GM12878 (cell line): ENCODE measurements around the gene SNRPA1. TPM values are rescaled to one million over a fixed set of nuclear protein-coding genes. Genes with fewer than 3 reads are reported as not detected.

Experiments used
- ATAC-seq: fragments of 200-7000 bp; cut with Tn5 transposase; 3 replicates; pipeline ENCODE4 v1.9.1; 2020; ENCODE audit warnings: mild to moderate bottlenecking, moderate library complexity
- BruUV-seq: library from RNA; stranded (reverse); fragments of 400-500 nt; replicated peaks from 2 replicates; lab custom pipeline; 2021; lab: Mats Ljungman, UMichigan
- CTCF ChIA-PET: fragments of 300-600 bp; sonication (Branson Sonifier 250); formaldehyde crosslinking; extraction: SDS; loops from one replicate; lab custom pipeline; 2021; ENCODE audit warnings: inconsistent platforms; lab: Yijun Ruan, JAX
- POLR2A ChIA-PET: fragments of 350-600 bp; formaldehyde crosslinking; extraction: SDS; loops from one replicate; lab custom pipeline; 2021; ENCODE audit warnings: inconsistent platforms; lab: Charles Lee
- RAD21 ChIA-PET: fragments of 300-600 bp; sonication (Branson Sonifier 250); formaldehyde crosslinking; loops from one replicate; lab custom pipeline; 2023; ENCODE audit warnings: antibody characterized with exemption; ENCODE audit not compliant: unreplicated experiment; lab: Charles Lee
- SMC1A ChIA-PET: fragments of 300-600 bp; sonication (Branson Sonifier 250); formaldehyde crosslinking; loops from one replicate; lab custom pipeline; 2023; ENCODE audit not compliant: unreplicated experiment, uncharacterized antibody; lab: Charles Lee
- DNase-seq: peaks from one replicate; pipeline ENCODE4 v3.0.0-alpha.2; 2011; ENCODE audit warnings: low read depth, low spot score
- FAIRE-seq: peaks from 3 replicates; lab custom pipeline; 2011; peaks lifted over from hg19 to GRCh38; lab: Jason Lieb, UNC
- H2AFZ ChIP-seq: 2 replicates; pipeline ENCODE4 v1.6.0; 2011; ENCODE audit warnings: low read depth, low read length, control low read depth; ENCODE audit not compliant: control insufficient read depth
- H3K27ac ChIP-seq: 2 replicates; pipeline ENCODE4 v1.5.1; 2011; ENCODE audit warnings: control low read depth; ENCODE audit not compliant: control insufficient read depth, insufficient read depth
- H3K27me3 ChIP-seq, 2 experiments: replicated peaks in 1 of 2; 2 replicates each; pipeline versions ENCODE4 v1.6.0 to v1.6.1; 2011; ENCODE audit warnings: low read length in 1 of 2; ENCODE audit not compliant: control insufficient read depth in 2 of 2, insufficient read depth in 2 of 2
- H3K36me3 ChIP-seq, 2 experiments: 2 replicates each; pipeline ENCODE4 v1.5.1; 2011; ENCODE audit warnings: low read length in 1 of 2; ENCODE audit not compliant: control insufficient read depth in 2 of 2, insufficient read depth in 2 of 2
- H3K4me1 ChIP-seq: 2 replicates; pipeline ENCODE4 v1.6.1; 2011; ENCODE audit warnings: mild to moderate bottlenecking, low read length, moderate library complexity, mixed read lengths; ENCODE audit not compliant: control insufficient read depth, insufficient read depth
- H3K4me2 ChIP-seq: 2 replicates; pipeline ENCODE4 v1.6.0; 2011; ENCODE audit warnings: control low read depth; ENCODE audit not compliant: control insufficient read depth, insufficient read depth
- H3K4me3 ChIP-seq: fragments of 200-600 bp; sonication (generic); 2 replicates; pipeline ENCODE4 v1.5.1; 2016
- H3K79me2 ChIP-seq: 2 replicates; pipeline ENCODE4 v1.6.0; 2011; ENCODE audit warnings: low read length; ENCODE audit not compliant: control insufficient read depth, insufficient read depth
- H3K9ac ChIP-seq: 2 replicates; pipeline ENCODE4 v1.8.0; 2011; ENCODE audit warnings: low read length, control low read depth, mixed read lengths; ENCODE audit not compliant: control insufficient read depth, insufficient read depth
- H3K9me3 ChIP-seq: replicated peaks from 3 replicates; pipeline ENCODE4 v1.5.1; 2011; ENCODE audit warnings: mild to moderate bottlenecking, low read length; ENCODE audit not compliant: control insufficient read depth, insufficient read depth
- H4K20me1 ChIP-seq: 2 replicates; pipeline ENCODE4 v1.6.0; 2011; ENCODE audit not compliant: control insufficient read depth, insufficient read depth
- ATF3 ChIP-seq: IDR thresholded peaks from 2 replicates; pipeline ENCODE4 v1.6.1; 2011; ENCODE audit warnings: low read depth, mild to moderate bottlenecking, low read length, moderate library complexity, borderline replicate concordance; ENCODE audit errors: extremely low read depth
- ATF7 ChIP-seq: fragments of 450-650 bp; IDR thresholded peaks from 2 replicates; pipeline ENCODE4 v1.6.1; 2016; ENCODE audit warnings: low read depth, mild to moderate bottlenecking
- IKZF2 ChIP-seq, 2 experiments: fragments of 450-650 bp; IDR thresholded peaks; 2 replicates each; pipeline ENCODE4 v1.6.1; 2017; ENCODE audit warnings: mild to moderate bottlenecking in 2 of 2, moderate library complexity in 2 of 2
- IRF4 ChIP-seq: IDR thresholded peaks from 2 replicates; pipeline ENCODE4 v1.6.1; 2011; ENCODE audit warnings: low read depth, low read length
- JUND ChIP-seq: IDR thresholded peaks from 2 replicates; pipeline ENCODE4 v1.6.1; 2012; ENCODE audit warnings: low read depth, mild to moderate bottlenecking, low read length, improper control_type of control experiment, moderate library complexity
- MAX ChIP-seq: IDR thresholded peaks from 2 replicates; pipeline ENCODE4 v1.6.1; 2012; ENCODE audit warnings: low read depth, low read length, improper control_type of control experiment
- MTA3 ChIP-seq: IDR thresholded peaks from 2 replicates; pipeline ENCODE4 v1.6.1; 2012; ENCODE audit warnings: low read length, inconsistent platforms, borderline replicate concordance
- NR2C2 ChIP-seq: IDR thresholded peaks from 2 replicates; pipeline ENCODE4 v1.6.1; 2011; ENCODE audit warnings: borderline replicate concordance, low read depth; ENCODE audit not compliant: control insufficient read depth, insufficient read length
- SIN3A ChIP-seq: IDR thresholded peaks from 2 replicates; pipeline ENCODE4 v1.6.1; 2012; ENCODE audit warnings: low read depth, low read length, improper control_type of control experiment
- SPI1 ChIP-seq: IDR thresholded peaks from 2 replicates; pipeline ENCODE4 v1.6.1; 2011; ENCODE audit warnings: low read depth, mild to moderate bottlenecking, low read length, moderate library complexity, borderline replicate concordance; ENCODE audit not compliant: insufficient read depth
- SRF ChIP-seq, 2 experiments: IDR thresholded peaks; 2 replicates each; pipeline ENCODE4 v1.6.1; 2011; ENCODE audit warnings: low read depth in 2 of 2, low read length in 2 of 2, mild to moderate bottlenecking in 1 of 2, moderate library complexity in 1 of 2
- TBL1XR1 ChIP-seq: IDR thresholded peaks from 2 replicates; pipeline ENCODE4 v1.6.1; 2012; ENCODE audit warnings: low read depth, low read length, improper control_type of control experiment
- WGBS: methylation state at CpG from one replicate; pipeline ENCODE4 v1.1.6; 2016; ENCODE audit warnings: low lambda C conversion rate; ENCODE audit not compliant: insufficient replicate concordance, insufficient coverage; ENCODE audit errors: missing lambda C conversion rate; 5-methylcytosine and 5-hydroxymethylcytosine counted together
- in situ Hi-C: fragments of 300-500 bp; cut with MboI; formaldehyde crosslinking; loops from 9 replicates; pipeline ENCODE4 v1.14.3; 2018; ENCODE audit warnings: mixed read lengths
- intact Hi-C: fragments of 100-400 bp; cut with micrococcal nuclease; formaldehyde crosslinking; loops from one replicate; pipeline ENCODE4 v1.14.2; 2022; ENCODE audit not compliant: unreplicated experiment
- polyA plus RNA-seq, 11 experiments: library from polyadenylated mRNA; depleted of rRNA in 4 of 11; unstranded in 6 of 11; stranded (reverse) in 5 of 11; fragments of >200 nt; fragmentation: Nextera tagmentation in 4 of 11; fragmentation: Illumina TruSeq in 1 of 11; extraction: Ambion mirVana in 4 of 11; extraction: Trizol in 1 of 11; gene quantifications; 1 replicate in 1 of 11; 2 replicates in 10 of 11; pipeline versions ENCODE4 v1.2.1 to v1.2.3, GENCODE V29; 2011 to 2016; ENCODE audit warnings: inconsistent platforms in 2 of 11, missing spikeins in 2 of 11, low read depth in 1 of 11
- total RNA-seq, 4 experiments: library from RNA; depleted of rRNA in 3 of 4; stranded (reverse); fragments of >200 nt in 3 of 4; fragmentation: Illumina TruSeq in 1 of 4; extraction: Trizol in 1 of 4; gene quantifications; 2 replicates each; pipeline versions ENCODE4 v1.2.1 to v1.2.3, GENCODE V29; 2013 to 2021

SNRPA1 gene
- total and polyA plus RNA-seq, 10 of the 15 experiments (the other 5 are each of a cell fraction or from before 2014, with no cell fraction given): 59.9 to 267 (median 161) TPM

- TF ChIP-seq ATF3: peak; percentile 25; the same call in 1 of the 2 replicates
- TF ChIP-seq, all 136 proteins: peak for 38
Observed at GRCh38 chr15:101242160-101242998, 52.7 kb downstream of the SNRPA1 start (continued).

- ChIA-PET POLR2A (interaction anchor here (0.5 to 2.7 kb wide), 6 partner anchors 8 to 150 kb away, joined by 3 to 11 read pairs (median 6); partner anchors contain the start of gene CHSY1), SMC1A (interaction anchor here (0.7 to 10.3 kb wide), 24 partner anchors 8 to 320 kb away, joined by 3 to 119 read pairs (median 5); no protein-coding TSS in a partner anchor), CTCF (interaction anchor here (0.7 to 4.5 kb wide), 14 partner anchors 8 to 232 kb away, joined by 3 to 34 read pairs (median 4); no protein-coding TSS in a partner anchor), RAD21 (interaction anchor here (0.7 to 3.4 kb wide), 9 partner anchors 8 to 105 kb away, joined by 3 to 18 read pairs (median 5); partner anchors contain the start of gene CHSY1)
- in situ Hi-C loops: no loop called here
- no peak for ATAC-seq
- DNase-seq: no peak
- no peak overlapping the region for H3K4me3 ChIP-seq
- H3K9ac ChIP-seq: no peak overlapping the region
- intact Hi-C loops: no loop called here
- no peaks in the 10 kb centered on the region; the same call in 1 of the 2 replicates for H4K20me1 ChIP-seq
- no peaks in the 10 kb centered on the region for H3K27me3 ChIP-seq
- H3K4me2 ChIP-seq: peak overlapping the region; percentile 74
- no TSS peak for BruUV-seq
- peaks cover 40% of the 10 kb centered on the region for H3K4me1 ChIP-seq
- H3K79me2 ChIP-seq: peaks cover 83% of the 10 kb centered on the region
- H2AFZ ChIP-seq: no peak overlapping the region
- TF ChIP-seq MAX (no peak), SPI1 (no peak), JUND (no peak), TBL1XR1 (no peak), MTA3 (no peak), IRF4 (no peak), SRF (IDR thresholded peaks at IDR 0.05; ENCODE audit: low read depth in 2 of 2, low read length in 2 of 2) (no peak), ATF7 (no peak), NR2C2 (no peak), SIN3A (no peak), IKZF2 (IDR thresholded peaks at IDR 0.05) (no peak)
- peaks cover 0 to 6% of the 10 kb centered on the region in 2 experiments; a peak in 2 of 4 replicates for H3K36me3 ChIP-seq
- no peak for FAIRE-seq
- H3K27ac ChIP-seq: no peak overlapping the region
- H3K9me3 ChIP-seq: peaks cover 2% of the 10 kb centered on the region; the same call in 1 of the 3 replicates
- WGBS: 83% methylated on average over 5 of the region's 5 CpGs
Observed at GRCh38 chr15:101240358-101240757, 54.7 kb downstream of the SNRPA1 start.
